Measurements from ENCODE around the gene NRAS. TPM values are rescaled to one million over a fixed set of nuclear protein-coding genes. Genes with fewer than 3 reads are reported as not detected.

NRAS gene
- polyA plus RNA-seq, 1 of the 3 experiments (the other 2 are of a cell fraction): 15.9 TPM

DNA sequence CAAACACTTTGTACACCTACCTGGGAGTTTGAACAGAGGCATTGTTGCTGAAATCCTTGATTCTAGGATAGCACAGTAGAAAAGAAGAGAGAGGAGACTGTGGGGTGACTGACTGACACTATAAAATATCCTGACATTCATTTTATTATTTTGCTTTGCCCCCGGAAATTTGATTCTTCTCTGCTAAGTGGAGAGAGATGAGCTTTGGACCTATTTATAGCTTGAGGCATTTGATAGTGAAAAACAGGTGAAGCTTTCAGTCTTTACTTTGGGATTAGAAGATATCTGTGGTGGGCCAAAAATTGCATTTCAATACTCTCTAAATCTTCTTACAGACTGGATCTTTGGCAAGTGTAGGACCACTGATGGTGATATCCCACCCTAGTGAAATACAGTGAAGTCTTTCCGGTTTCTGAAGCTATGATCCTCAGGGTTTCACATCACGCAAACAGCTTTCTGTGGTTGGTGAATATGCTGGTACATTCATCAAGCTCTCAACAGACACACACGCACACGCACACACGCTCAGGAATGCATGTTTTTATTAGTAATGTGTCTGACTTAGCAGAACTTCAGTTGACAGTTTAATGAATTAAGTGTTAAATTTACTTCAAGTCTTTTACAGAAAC, 21.0 kb downstream of the NRAS start, which contains the start of gene AMPD1:
AMPD1 (minus strand) TSS at position 117 of the 629 bp plus-strand sequence; CDS start at position 42, 75 bp downstream.
- POLR2A ChIA-PET: interaction anchor here (0.6 kb wide), 1 partner anchor 11 kb away, joined by 4 read pairs; no protein-coding TSS in a partner anchor
- CTCF ChIA-PET: interaction anchor here (1.2 kb wide), 1 partner anchor 42 kb away, joined by 3 read pairs; no protein-coding TSS in a partner anchor

GRCh38 chr1:114694540-114695310, 21.8 kb downstream of the NRAS start:
- H3K36me3 ChIP-seq (replicated peaks in 1 of 2; ENCODE audit: control insufficient read depth in 1 of 2, insufficient read depth in 2 of 2, low read length in 1 of 2): no peaks in the 10 kb centered on the region
- peak overlapping the region; percentile 65; the same call in 1 of the 2 replicates for H2AFZ ChIP-seq (ENCODE audit: low read depth)
- no peaks in the 10 kb centered on the region for H3K9me2 ChIP-seq
- no peak overlapping the region for H3K27ac ChIP-seq (ENCODE audit: low read depth in 2 of 2, low read length in 1 of 2)
- no peaks in the 10 kb centered on the region for H3F3A ChIP-seq (replicated peaks; ENCODE audit: insufficient read depth)
- H3K9ac ChIP-seq: no peak overlapping the region
- H3K27me3 ChIP-seq (ENCODE audit: insufficient read depth): peaks cover 7% of the 10 kb centered on the region; the same call in 1 of the 2 replicates
- H3K4me2 ChIP-seq: no peak overlapping the region
- H3K79me2 ChIP-seq (ENCODE audit: insufficient read depth): no peaks in the 10 kb centered on the region
- 33% methylated on average over 9 of the region's 9 CpGs for WGBS (ENCODE audit: low lambda C conversion rate)
- H3K4me3 ChIP-seq (ENCODE audit: low read depth in 2 of 2, low read length in 1 of 2): no peak overlapping the region
- TF ChIP-seq RXRA (IDR thresholded peaks at IDR 0.05; ENCODE audit: borderline replicate concordance, low read depth): no peak
- TF ChIP-seq, protein P1, sequence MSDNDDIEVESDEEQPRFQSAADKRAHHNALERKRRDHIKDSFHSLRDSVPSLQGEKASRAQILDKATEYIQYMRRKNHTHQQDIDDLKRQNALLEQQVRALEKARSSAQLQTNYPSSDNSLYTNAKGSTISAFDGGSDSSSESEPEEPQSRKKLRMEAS (IDR thresholded peaks at IDR 0.05; ENCODE audit: low read depth): no peak
- TF ChIP-seq GATA2 (CRISPR knock-in tag; IDR thresholded peaks at IDR 0.05): no peak
- TF ChIP-seq SIN3A (IDR thresholded peaks at IDR 0.05; ENCODE audit: borderline replicate concordance, low read depth, low read length): no peak
- TF ChIP-seq, protein P2, sequence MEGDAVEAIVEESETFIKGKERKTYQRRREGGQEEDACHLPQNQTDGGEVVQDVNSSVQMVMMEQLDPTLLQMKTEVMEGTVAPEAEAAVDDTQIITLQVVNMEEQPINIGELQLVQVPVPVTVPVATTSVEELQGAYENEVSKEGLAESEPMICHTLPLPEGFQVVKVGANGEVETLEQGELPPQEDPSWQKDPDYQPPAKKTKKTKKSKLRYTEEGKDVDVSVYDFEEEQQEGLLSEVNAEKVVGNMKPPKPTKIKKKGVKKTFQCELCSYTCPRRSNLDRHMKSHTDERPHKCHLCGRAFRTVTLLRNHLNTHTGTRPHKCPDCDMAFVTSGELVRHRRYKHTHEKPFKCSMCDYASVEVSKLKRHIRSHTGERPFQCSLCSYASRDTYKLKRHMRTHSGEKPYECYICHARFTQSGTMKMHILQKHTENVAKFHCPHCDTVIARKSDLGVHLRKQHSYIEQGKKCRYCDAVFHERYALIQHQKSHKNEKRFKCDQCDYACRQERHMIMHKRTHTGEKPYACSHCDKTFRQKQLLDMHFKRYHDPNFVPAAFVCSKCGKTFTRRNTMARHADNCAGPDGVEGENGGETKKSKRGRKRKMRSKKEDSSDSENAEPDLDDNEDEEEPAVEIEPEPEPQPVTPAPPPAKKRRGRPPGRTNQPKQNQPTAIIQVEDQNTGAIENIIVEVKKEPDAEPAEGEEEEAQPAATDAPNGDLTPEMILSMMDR (IDR thresholded peaks at IDR 0.05): no peak
- TF ChIP-seq JUND (IDR thresholded peaks at IDR 0.05): no peak
- no peak for TF ChIP-seq SMC3 (IDR thresholded peaks at IDR 0.05; ENCODE audit: low read depth, low read length)
- no peak for TF ChIP-seq TAF1 (IDR thresholded peaks at IDR 0.05; ENCODE audit: borderline replicate concordance, low read depth, low read length)
- no peak for TF ChIP-seq NRF1 (IDR thresholded peaks at IDR 0.05; ENCODE audit: low read depth, low read length)
- TF ChIP-seq FOXJ3 (CRISPR knock-in tag; IDR thresholded peaks at IDR 0.05): no peak
- ChIA-PET CTCF (interaction anchor here (0.8 to 1.5 kb wide), 3 partner anchors 23 to 348 kb away, joined by 3 to 4 read pairs (median 3); partner anchors contain the start of gene DENND2C), POLR2A (interaction anchor here (0.6 kb wide), 1 partner anchor 10 kb away, joined by 4 read pairs; no protein-coding TSS in a partner anchor)
- no peak for DNase-seq
- H3K4me1 ChIP-seq (ENCODE audit: control insufficient read depth in 1 of 2, insufficient read depth in 2 of 2, low read depth in 1 of 2, low read length in 1 of 2): no peaks in the 10 kb centered on the region
- H3K9me3 ChIP-seq: no peaks in the 10 kb centered on the region
- no peaks in the 10 kb centered on the region for H4K20me1 ChIP-seq (ENCODE audit: insufficient read depth)

More for the DNA sequence above, 21.0 kb downstream of the NRAS start, which contains the start of gene AMPD1:
- Histone ChIP-seq H3F3A (replicated peaks; ENCODE audit: insufficient read depth) (no peaks in the 10 kb centered on the region), H3K9me2 (no peaks in the 10 kb centered on the region), H3K9me3 (no peaks in the 10 kb centered on the region), H3K4me1 (ENCODE audit: control insufficient read depth in 1 of 2, insufficient read depth in 2 of 2, low read depth in 1 of 2, low read length in 1 of 2) (no peaks in the 10 kb centered on the region), H3K27ac (ENCODE audit: low read depth in 2 of 2, low read length in 1 of 2) (no peak within 1 kb of the TSS), H4K20me1 (ENCODE audit: insufficient read depth) (no peaks in the 10 kb centered on the region), H3K36me3 (replicated peaks in 1 of 2; ENCODE audit: control insufficient read depth in 1 of 2, insufficient read depth in 2 of 2, low read length in 1 of 2) (no peaks in the 10 kb centered on the region), H3K4me3 (ENCODE audit: low read depth in 2 of 2, low read length in 1 of 2) (no peak within 1 kb of the TSS), H3K79me2 (ENCODE audit: insufficient read depth) (no peaks in the 10 kb centered on the region), H3K9ac (no peak within 1 kb of the TSS), H3K27me3 (ENCODE audit: insufficient read depth) (no peaks in the 10 kb centered on the region; the same call in 1 of the 2 replicates), H2AFZ (ENCODE audit: low read depth) (peak within 1 kb of the TSS; percentile 65; the same call in 1 of the 2 replicates), H3K4me2 (no peak within 1 kb of the TSS)
- WGBS (ENCODE audit: low lambda C conversion rate): 36% methylated on average over 6 of the region's 6 CpGs
- no peak for DNase-seq
- no peak for TF ChIP-seq CHD2 (IDR thresholded peaks at IDR 0.05; ENCODE audit: low read length, partially characterized antibody)
- no peak for TF ChIP-seq RFX5 (IDR thresholded peaks at IDR 0.05; ENCODE audit: low read length)
- TF ChIP-seq, protein P3, sequence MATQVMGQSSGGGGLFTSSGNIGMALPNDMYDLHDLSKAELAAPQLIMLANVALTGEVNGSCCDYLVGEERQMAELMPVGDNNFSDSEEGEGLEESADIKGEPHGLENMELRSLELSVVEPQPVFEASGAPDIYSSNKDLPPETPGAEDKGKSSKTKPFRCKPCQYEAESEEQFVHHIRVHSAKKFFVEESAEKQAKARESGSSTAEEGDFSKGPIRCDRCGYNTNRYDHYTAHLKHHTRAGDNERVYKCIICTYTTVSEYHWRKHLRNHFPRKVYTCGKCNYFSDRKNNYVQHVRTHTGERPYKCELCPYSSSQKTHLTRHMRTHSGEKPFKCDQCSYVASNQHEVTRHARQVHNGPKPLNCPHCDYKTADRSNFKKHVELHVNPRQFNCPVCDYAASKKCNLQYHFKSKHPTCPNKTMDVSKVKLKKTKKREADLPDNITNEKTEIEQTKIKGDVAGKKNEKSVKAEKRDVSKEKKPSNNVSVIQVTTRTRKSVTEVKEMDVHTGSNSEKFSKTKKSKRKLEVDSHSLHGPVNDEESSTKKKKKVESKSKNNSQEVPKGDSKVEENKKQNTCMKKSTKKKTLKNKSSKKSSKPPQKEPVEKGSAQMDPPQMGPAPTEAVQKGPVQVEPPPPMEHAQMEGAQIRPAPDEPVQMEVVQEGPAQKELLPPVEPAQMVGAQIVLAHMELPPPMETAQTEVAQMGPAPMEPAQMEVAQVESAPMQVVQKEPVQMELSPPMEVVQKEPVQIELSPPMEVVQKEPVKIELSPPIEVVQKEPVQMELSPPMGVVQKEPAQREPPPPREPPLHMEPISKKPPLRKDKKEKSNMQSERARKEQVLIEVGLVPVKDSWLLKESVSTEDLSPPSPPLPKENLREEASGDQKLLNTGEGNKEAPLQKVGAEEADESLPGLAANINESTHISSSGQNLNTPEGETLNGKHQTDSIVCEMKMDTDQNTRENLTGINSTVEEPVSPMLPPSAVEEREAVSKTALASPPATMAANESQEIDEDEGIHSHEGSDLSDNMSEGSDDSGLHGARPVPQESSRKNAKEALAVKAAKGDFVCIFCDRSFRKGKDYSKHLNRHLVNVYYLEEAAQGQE (IDR thresholded peaks at IDR 0.05; ENCODE audit: low read depth, low read length): no peak

Data from SK-N-SH (cell line).